ENCODE measurements around the gene EXT2. TPM values are rescaled to one million over a fixed set of nuclear protein-coding genes. Genes with fewer than 3 reads are reported as not detected.

The EXT2 gene
- total and polyA plus RNA-seq, 10 of the 15 experiments (the other 5 are each of a cell fraction or from before 2014, with no cell fraction given): 3.8 to 31.4 (median 17.9) TPM

DNA sequence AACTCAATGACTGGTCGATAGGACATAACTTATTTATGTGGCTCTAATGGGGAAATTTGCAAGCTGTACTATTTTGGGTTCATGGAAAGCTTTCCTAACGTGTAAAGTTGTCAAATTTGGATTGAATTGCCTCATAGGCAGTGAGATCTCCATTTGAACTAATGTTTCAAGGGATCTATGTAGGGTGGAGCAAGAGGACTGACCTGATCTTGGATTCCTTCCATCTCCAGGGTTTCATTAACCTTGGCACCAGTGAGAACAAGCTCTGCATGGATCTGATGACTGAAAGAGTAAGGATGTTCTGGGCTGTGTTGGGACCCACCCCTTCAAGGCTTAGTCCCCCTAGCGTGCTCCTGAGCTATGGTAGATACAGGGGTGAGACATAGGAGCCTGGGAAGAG, 45.6 kb upstream of the EXT2 start:
- no peak for TF ChIP-seq RB1 (IDR thresholded peaks at IDR 0.05; ENCODE audit: borderline replicate concordance)
- TF ChIP-seq, protein P1, sequence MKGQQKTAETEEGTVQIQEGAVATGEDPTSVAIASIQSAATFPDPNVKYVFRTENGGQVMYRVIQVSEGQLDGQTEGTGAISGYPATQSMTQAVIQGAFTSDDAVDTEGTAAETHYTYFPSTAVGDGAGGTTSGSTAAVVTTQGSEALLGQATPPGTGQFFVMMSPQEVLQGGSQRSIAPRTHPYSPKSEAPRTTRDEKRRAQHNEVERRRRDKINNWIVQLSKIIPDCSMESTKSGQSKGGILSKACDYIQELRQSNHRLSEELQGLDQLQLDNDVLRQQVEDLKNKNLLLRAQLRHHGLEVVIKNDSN (IDR thresholded peaks at IDR 0.05; ENCODE audit: borderline replicate concordance, extremely low read length, insufficient read depth, low read depth, low read length): no peak
- no peak for TF ChIP-seq EZH2 (IDR thresholded peaks at IDR 0.05; ENCODE audit: borderline replicate concordance, control insufficient read depth, low read depth, low read length)
- TF ChIP-seq, protein P2, sequence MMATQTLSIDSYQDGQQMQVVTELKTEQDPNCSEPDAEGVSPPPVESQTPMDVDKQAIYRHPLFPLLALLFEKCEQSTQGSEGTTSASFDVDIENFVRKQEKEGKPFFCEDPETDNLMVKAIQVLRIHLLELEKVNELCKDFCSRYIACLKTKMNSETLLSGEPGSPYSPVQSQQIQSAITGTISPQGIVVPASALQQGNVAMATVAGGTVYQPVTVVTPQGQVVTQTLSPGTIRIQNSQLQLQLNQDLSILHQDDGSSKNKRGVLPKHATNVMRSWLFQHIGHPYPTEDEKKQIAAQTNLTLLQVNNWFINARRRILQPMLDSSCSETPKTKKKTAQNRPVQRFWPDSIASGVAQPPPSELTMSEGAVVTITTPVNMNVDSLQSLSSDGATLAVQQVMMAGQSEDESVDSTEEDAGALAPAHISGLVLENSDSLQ (IDR thresholded peaks at IDR 0.05): no peak
- TF ChIP-seq, protein P3, sequence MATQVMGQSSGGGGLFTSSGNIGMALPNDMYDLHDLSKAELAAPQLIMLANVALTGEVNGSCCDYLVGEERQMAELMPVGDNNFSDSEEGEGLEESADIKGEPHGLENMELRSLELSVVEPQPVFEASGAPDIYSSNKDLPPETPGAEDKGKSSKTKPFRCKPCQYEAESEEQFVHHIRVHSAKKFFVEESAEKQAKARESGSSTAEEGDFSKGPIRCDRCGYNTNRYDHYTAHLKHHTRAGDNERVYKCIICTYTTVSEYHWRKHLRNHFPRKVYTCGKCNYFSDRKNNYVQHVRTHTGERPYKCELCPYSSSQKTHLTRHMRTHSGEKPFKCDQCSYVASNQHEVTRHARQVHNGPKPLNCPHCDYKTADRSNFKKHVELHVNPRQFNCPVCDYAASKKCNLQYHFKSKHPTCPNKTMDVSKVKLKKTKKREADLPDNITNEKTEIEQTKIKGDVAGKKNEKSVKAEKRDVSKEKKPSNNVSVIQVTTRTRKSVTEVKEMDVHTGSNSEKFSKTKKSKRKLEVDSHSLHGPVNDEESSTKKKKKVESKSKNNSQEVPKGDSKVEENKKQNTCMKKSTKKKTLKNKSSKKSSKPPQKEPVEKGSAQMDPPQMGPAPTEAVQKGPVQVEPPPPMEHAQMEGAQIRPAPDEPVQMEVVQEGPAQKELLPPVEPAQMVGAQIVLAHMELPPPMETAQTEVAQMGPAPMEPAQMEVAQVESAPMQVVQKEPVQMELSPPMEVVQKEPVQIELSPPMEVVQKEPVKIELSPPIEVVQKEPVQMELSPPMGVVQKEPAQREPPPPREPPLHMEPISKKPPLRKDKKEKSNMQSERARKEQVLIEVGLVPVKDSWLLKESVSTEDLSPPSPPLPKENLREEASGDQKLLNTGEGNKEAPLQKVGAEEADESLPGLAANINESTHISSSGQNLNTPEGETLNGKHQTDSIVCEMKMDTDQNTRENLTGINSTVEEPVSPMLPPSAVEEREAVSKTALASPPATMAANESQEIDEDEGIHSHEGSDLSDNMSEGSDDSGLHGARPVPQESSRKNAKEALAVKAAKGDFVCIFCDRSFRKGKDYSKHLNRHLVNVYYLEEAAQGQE (IDR thresholded peaks at IDR 0.05; ENCODE audit: low read depth, low read length): no peak
- TF ChIP-seq, protein P4, sequence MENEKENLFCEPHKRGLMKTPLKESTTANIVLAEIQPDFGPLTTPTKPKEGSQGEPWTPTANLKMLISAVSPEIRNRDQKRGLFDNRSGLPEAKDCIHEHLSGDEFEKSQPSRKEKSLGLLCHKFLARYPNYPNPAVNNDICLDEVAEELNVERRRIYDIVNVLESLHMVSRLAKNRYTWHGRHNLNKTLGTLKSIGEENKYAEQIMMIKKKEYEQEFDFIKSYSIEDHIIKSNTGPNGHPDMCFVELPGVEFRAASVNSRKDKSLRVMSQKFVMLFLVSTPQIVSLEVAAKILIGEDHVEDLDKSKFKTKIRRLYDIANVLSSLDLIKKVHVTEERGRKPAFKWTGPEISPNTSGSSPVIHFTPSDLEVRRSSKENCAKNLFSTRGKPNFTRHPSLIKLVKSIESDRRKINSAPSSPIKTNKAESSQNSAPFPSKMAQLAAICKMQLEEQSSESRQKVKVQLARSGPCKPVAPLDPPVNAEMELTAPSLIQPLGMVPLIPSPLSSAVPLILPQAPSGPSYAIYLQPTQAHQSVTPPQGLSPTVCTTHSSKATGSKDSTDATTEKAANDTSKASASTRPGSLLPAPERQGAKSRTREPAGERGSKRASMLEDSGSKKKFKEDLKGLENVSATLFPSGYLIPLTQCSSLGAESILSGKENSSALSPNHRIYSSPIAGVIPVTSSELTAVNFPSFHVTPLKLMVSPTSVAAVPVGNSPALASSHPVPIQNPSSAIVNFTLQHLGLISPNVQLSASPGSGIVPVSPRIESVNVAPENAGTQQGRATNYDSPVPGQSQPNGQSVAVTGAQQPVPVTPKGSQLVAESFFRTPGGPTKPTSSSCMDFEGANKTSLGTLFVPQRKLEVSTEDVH (IDR thresholded peaks at IDR 0.05; ENCODE audit: low read depth, partially characterized antibody): no peak
- TF ChIP-seq CHD1 (IDR thresholded peaks at IDR 0.05; ENCODE audit: low read depth, low read length): no peak
- TF ChIP-seq, protein P5, sequence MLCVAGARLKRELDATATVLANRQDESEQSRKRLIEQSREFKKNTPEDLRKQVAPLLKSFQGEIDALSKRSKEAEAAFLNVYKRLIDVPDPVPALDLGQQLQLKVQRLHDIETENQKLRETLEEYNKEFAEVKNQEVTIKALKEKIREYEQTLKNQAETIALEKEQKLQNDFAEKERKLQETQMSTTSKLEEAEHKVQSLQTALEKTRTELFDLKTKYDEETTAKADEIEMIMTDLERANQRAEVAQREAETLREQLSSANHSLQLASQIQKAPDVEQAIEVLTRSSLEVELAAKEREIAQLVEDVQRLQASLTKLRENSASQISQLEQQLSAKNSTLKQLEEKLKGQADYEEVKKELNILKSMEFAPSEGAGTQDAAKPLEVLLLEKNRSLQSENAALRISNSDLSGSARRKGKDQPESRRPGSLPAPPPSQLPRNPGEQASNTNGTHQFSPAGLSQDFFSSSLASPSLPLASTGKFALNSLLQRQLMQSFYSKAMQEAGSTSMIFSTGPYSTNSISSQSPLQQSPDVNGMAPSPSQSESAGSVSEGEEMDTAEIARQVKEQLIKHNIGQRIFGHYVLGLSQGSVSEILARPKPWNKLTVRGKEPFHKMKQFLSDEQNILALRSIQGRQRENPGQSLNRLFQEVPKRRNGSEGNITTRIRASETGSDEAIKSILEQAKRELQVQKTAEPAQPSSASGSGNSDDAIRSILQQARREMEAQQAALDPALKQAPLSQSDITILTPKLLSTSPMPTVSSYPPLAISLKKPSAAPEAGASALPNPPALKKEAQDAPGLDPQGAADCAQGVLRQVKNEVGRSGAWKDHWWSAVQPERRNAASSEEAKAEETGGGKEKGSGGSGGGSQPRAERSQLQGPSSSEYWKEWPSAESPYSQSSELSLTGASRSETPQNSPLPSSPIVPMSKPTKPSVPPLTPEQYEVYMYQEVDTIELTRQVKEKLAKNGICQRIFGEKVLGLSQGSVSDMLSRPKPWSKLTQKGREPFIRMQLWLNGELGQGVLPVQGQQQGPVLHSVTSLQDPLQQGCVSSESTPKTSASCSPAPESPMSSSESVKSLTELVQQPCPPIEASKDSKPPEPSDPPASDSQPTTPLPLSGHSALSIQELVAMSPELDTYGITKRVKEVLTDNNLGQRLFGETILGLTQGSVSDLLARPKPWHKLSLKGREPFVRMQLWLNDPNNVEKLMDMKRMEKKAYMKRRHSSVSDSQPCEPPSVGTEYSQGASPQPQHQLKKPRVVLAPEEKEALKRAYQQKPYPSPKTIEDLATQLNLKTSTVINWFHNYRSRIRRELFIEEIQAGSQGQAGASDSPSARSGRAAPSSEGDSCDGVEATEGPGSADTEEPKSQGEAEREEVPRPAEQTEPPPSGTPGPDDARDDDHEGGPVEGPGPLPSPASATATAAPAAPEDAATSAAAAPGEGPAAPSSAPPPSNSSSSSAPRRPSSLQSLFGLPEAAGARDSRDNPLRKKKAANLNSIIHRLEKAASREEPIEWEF (IDR thresholded peaks at IDR 0.05; ENCODE audit: insufficient replicate concordance, low read depth, low read length): no peak
- no peak for TF ChIP-seq LARP7 (IDR thresholded peaks at IDR 0.05)
- no peak for TF ChIP-seq YY1 (IDR thresholded peaks at IDR 0.05; ENCODE audit: low read depth, low read length)
- H3K79me2 ChIP-seq (ENCODE audit: control insufficient read depth, insufficient read depth, low read length): no peaks in the 10 kb centered on the region
- H3K27ac ChIP-seq (ENCODE audit: control insufficient read depth, insufficient read depth): no peak overlapping the region
- H3K4me1 ChIP-seq (ENCODE audit: control insufficient read depth, insufficient read depth, low read length): no peaks in the 10 kb centered on the region
- in situ Hi-C loops (cut with MboI) (no loop called here), intact Hi-C loops (cut with micrococcal nuclease; ENCODE audit: unreplicated experiment) (loop anchor here (10.0 kb wide), 2 partner anchors 55 to 65 kb away; no protein-coding TSS in a partner anchor)
- H3K9me3 ChIP-seq (replicated peaks; ENCODE audit: control insufficient read depth, insufficient read depth, low read length): no peaks in the 10 kb centered on the region
- BruUV-seq (replicated peaks): no TSS peak
- POLR2A ChIA-PET: no interaction called here
- H3K4me2 ChIP-seq (ENCODE audit: control insufficient read depth, insufficient read depth): no peak overlapping the region
- ATAC-seq (no peak), FAIRE-seq (no peak), DNase-seq (ENCODE audit: low read depth, low spot score) (no peak)
- no peaks in the 10 kb centered on the region; a peak in 1 of 4 replicates for H3K27me3 ChIP-seq (replicated peaks in 1 of 2; ENCODE audit: control insufficient read depth in 2 of 2, insufficient read depth in 2 of 2, low read length in 1 of 2)
- H4K20me1 ChIP-seq (ENCODE audit: control insufficient read depth, insufficient read depth): no peaks in the 10 kb centered on the region
- CTCF ChIA-PET: no interaction called here
- RAD21 ChIA-PET (ENCODE audit: unreplicated experiment): no interaction called here
- H3K36me3 ChIP-seq (ENCODE audit: control insufficient read depth in 2 of 2, insufficient read depth in 2 of 2, low read length in 1 of 2): no peaks in the 10 kb centered on the region
- SMC1A ChIA-PET (ENCODE audit: uncharacterized antibody, unreplicated experiment): no interaction called here
- H2AFZ ChIP-seq (ENCODE audit: control insufficient read depth, low read depth, low read length): no peak overlapping the region
- no peak overlapping the region for H3K9ac ChIP-seq (ENCODE audit: control insufficient read depth, insufficient read depth, low read length)
- WGBS (ENCODE audit: insufficient coverage, insufficient replicate concordance, low lambda C conversion rate, missing lambda C conversion rate): 10% methylated on average over 3 of the region's 3 CpGs
- H3K4me3 ChIP-seq: no peak overlapping the region

Data from GM12878 (cell line).